ENCODE results near the gene TBL2. TPM values are rescaled to one million over a fixed set of nuclear protein-coding genes. Genes with fewer than 3 reads are reported as not detected.

Gene TBL2
- polyA plus RNA-seq, 2 of the 4 experiments (the other 2 are of a cell fraction): 34.4 to 46.4 TPM

DNA sequence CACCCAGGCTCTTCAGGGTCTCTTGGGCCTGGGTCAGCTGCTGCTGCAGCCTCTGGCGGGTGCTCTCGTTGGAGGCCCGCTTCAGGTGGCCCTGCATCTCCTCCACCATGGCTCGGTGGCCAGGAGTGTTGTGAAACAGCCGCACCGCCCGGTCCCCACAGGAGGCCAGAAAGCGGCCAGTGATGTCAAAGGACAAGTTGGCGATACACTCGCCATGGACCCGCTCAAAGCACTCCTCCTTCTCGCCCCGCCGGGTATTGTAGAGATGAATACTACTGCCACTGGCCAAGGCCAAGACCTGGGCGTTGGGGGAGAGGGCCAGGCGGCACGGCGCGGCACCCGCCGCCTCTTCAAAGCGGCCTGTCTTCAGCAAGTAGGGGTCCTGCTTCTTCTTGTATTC, 7.9 kb downstream of the TBL2 start:
- CTCF ChIA-PET: no interaction called here
- ATAC-seq (no peak), FAIRE-seq (no peak), DNase-seq (ENCODE audit: low read depth in 1 of 2, low spot score in 1 of 2) (no peak)
- POLR2A ChIA-PET: no interaction called here
- Histone ChIP-seq H3K4me3 (no peak overlapping the region), H3K27ac (no peak overlapping the region), H3K4me2 (no peak overlapping the region), H3K9me3 (no peaks in the 10 kb centered on the region), H3K4me1 (no peaks in the 10 kb centered on the region)
- WGBS (ENCODE audit: missing lambda C conversion rate): 96% methylated on average over 22 of the region's 22 CpGs
- TF ChIP-seq RFX5 (IDR thresholded peaks at IDR 0.05): no peak
- no peak for TF ChIP-seq PHF8 (IDR thresholded peaks at IDR 0.05; ENCODE audit: borderline replicate concordance, low read depth)
- no peak for TF ChIP-seq TFCP2L1 (CRISPR knock-in tag; IDR thresholded peaks at IDR 0.05)
- no peak for TF ChIP-seq NPAS2 (CRISPR knock-in tag; IDR thresholded peaks at IDR 0.05; ENCODE audit: borderline replicate concordance)
- TF ChIP-seq, protein P1, sequence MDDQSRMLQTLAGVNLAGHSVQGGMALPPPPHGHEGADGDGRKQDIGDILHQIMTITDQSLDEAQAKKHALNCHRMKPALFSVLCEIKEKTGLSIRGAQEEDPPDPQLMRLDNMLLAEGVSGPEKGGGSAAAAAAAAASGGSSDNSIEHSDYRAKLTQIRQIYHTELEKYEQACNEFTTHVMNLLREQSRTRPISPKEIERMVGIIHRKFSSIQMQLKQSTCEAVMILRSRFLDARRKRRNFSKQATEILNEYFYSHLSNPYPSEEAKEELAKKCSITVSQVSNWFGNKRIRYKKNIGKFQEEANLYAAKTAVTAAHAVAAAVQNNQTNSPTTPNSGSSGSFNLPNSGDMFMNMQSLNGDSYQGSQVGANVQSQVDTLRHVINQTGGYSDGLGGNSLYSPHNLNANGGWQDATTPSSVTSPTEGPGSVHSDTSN (IDR thresholded peaks at IDR 0.05): no peak
- no peak for TF ChIP-seq CHD2 (IDR thresholded peaks at IDR 0.05; ENCODE audit: low read length, partially characterized antibody)
- TF ChIP-seq, protein P2, sequence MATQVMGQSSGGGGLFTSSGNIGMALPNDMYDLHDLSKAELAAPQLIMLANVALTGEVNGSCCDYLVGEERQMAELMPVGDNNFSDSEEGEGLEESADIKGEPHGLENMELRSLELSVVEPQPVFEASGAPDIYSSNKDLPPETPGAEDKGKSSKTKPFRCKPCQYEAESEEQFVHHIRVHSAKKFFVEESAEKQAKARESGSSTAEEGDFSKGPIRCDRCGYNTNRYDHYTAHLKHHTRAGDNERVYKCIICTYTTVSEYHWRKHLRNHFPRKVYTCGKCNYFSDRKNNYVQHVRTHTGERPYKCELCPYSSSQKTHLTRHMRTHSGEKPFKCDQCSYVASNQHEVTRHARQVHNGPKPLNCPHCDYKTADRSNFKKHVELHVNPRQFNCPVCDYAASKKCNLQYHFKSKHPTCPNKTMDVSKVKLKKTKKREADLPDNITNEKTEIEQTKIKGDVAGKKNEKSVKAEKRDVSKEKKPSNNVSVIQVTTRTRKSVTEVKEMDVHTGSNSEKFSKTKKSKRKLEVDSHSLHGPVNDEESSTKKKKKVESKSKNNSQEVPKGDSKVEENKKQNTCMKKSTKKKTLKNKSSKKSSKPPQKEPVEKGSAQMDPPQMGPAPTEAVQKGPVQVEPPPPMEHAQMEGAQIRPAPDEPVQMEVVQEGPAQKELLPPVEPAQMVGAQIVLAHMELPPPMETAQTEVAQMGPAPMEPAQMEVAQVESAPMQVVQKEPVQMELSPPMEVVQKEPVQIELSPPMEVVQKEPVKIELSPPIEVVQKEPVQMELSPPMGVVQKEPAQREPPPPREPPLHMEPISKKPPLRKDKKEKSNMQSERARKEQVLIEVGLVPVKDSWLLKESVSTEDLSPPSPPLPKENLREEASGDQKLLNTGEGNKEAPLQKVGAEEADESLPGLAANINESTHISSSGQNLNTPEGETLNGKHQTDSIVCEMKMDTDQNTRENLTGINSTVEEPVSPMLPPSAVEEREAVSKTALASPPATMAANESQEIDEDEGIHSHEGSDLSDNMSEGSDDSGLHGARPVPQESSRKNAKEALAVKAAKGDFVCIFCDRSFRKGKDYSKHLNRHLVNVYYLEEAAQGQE (IDR thresholded peaks at IDR 0.05): no peak
- TF ChIP-seq RCOR1 (IDR thresholded peaks at IDR 0.05; ENCODE audit: low read depth, low read length): no peak
- no peak for TF ChIP-seq MAFK (IDR thresholded peaks at IDR 0.05; ENCODE audit: partially characterized antibody)
- TF ChIP-seq JUNB (IDR thresholded peaks at IDR 0.05): no peak
- TF ChIP-seq FOXS1 (CRISPR knock-in tag; IDR thresholded peaks at IDR 0.05): no peak
- TF ChIP-seq JUN (IDR thresholded peaks at IDR 0.05): no peak
- no peak for TF ChIP-seq HEYL (CRISPR knock-in tag; IDR thresholded peaks at IDR 0.05)
- TF ChIP-seq ZC3H11A (IDR thresholded peaks at IDR 0.05): no peak
- TF ChIP-seq KDM1A (IDR thresholded peaks at IDR 0.05; ENCODE audit: low read depth): no peak
- no peak for TF ChIP-seq CEBPB (IDR thresholded peaks at IDR 0.05)

DNA sequence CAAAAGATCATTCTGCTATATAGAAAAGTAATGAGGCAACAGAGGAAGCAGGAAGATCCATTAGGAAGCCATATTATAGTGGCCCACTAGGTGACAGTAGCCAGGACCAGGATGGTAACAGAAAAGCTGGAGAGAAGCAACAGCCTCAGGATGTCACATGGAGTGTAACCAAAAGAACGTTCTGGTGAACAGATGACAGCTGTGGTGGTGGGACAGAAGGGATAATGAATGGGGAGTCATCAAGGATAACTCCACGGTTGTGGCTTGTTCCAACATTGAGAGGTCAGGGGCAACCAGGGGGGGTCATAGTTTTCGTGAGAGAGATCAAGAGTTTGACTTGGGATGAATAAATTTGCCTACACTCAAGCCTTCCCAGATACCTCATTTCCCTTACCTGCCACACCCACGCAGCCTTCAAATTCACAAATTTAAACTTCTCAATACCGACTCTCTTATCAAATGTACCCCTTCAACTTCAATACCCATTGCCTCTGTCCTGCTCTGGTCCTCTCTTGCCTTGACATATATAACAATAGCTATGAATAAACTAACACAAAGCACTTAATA, 9.3 kb downstream of the TBL2 start:
- POLR2A ChIA-PET: no interaction called here
- Histone ChIP-seq H3K27ac (no peak overlapping the region), H3K9me3 (no peaks in the 10 kb centered on the region), H3K4me1 (no peaks in the 10 kb centered on the region; the same call in 2 of the 3 replicates), H3K4me2 (no peak overlapping the region), H3K4me3 (no peak overlapping the region)
- 79% methylated on average over 5 of the region's 5 CpGs for WGBS (ENCODE audit: missing lambda C conversion rate)
- no peak for FAIRE-seq
- TF ChIP-seq JUN (IDR thresholded peaks at IDR 0.05) (no peak), KDM5A (IDR thresholded peaks at IDR 0.05) (no peak), NPAS2 (CRISPR knock-in tag; IDR thresholded peaks at IDR 0.05; ENCODE audit: borderline replicate concordance) (no peak), ZC3H11A (IDR thresholded peaks at IDR 0.05) (no peak), ZFP36 (IDR thresholded peaks at IDR 0.05; ENCODE audit: borderline replicate concordance, partially characterized antibody) (no peak), POLR2AphosphoS2 (conservative IDR thresholded peaks at IDR 0.05; ENCODE audit: low read length) (no peak)
- TF ChIP-seq, protein P3, sequence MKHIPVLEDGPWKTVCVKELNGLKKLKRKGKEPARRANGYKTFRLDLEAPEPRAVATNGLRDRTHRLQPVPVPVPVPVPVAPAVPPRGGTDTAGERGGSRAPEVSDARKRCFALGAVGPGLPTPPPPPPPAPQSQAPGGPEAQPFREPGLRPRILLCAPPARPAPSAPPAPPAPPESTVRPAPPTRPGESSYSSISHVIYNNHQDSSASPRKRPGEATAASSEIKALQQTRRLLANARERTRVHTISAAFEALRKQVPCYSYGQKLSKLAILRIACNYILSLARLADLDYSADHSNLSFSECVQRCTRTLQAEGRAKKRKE (CRISPR knock-in tag; IDR thresholded peaks at IDR 0.05; ENCODE audit: low read depth): no peak
- TF ChIP-seq, protein P4, sequence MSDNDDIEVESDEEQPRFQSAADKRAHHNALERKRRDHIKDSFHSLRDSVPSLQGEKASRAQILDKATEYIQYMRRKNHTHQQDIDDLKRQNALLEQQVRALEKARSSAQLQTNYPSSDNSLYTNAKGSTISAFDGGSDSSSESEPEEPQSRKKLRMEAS (IDR thresholded peaks at IDR 0.05): no peak
- no peak for ATAC-seq
- CTCF ChIA-PET: interaction anchor here (0.9 to 2.9 kb wide), 2 partner anchors 10 to 275 kb away, joined by 3 to 7 read pairs; no protein-coding TSS in a partner anchor
- no peak for DNase-seq (ENCODE audit: low read depth in 1 of 2, low spot score in 1 of 2)

Measured in A549 (cell line).